ENCODE results near the gene HSDL1.
A peak's percentile ranks its signal among the peaks of the same experiment; 100 is the strongest.

Gene HSDL1

GRCh38 chr16:84107921-84108320, 37.1 kb downstream of the HSDL1 start:
- DNase-seq (ENCODE audit: low read depth in 2 of 2): no peak

GRCh38 chr16:84105948-84106740, 38.8 kb downstream of the HSDL1 start:
- no peak for DNase-seq (ENCODE audit: low read depth in 2 of 2)

GRCh38 chr16:84105301-84105815, 39.6 kb downstream of the HSDL1 start:
- DNase-seq (ENCODE audit: low read depth in 2 of 2): no peak

- DNase-seq (ENCODE audit: low read depth in 2 of 2): no peak
Observed at GRCh38 chr16:84104231-84104630, 40.7 kb downstream of the HSDL1 start.

- DNase-seq (ENCODE audit: low read depth in 2 of 2): no peak
Observed at GRCh38 chr16:84103678-84104077, 41.3 kb downstream of the HSDL1 start.

GRCh38 chr16:84098939-84099338, 46.0 kb downstream of the HSDL1 start:
- no peak for DNase-seq (ENCODE audit: low read depth in 2 of 2)

GRCh38 chr16:84096447-84097005, 48.5 kb downstream of the HSDL1 start:
- DNase-seq (ENCODE audit: low read depth in 2 of 2): no peak

- DNase-seq (ENCODE audit: low read depth in 2 of 2): no peak
Observed at GRCh38 chr16:84095466-84095865, 49.5 kb downstream of the HSDL1 start.

- no peak for DNase-seq (ENCODE audit: low read depth in 2 of 2)
Observed at GRCh38 chr16:84093879-84094270, 51.1 kb downstream of the HSDL1 start.

- DNase-seq (ENCODE audit: low read depth in 2 of 2): no peak
Observed at GRCh38 chr16:84093120-84093878, 51.7 kb downstream of the HSDL1 start.

- no peak for DNase-seq (ENCODE audit: low read depth in 2 of 2)
Observed at GRCh38 chr16:84091460-84091859, 53.5 kb downstream of the HSDL1 start.

- no peak for DNase-seq (ENCODE audit: low read depth in 2 of 2)
Observed at GRCh38 chr16:84090211-84090610, 54.8 kb downstream of the HSDL1 start.

GRCh38 chr16:84088695-84089395, 56.1 kb downstream of the HSDL1 start:
- DNase-seq (ENCODE audit: low read depth in 2 of 2): peak; percentile 46 to 58

- DNase-seq (ENCODE audit: low read depth in 2 of 2): no peak
Observed at GRCh38 chr16:84087466-84088151, 57.4 kb downstream of the HSDL1 start.

- DNase-seq (ENCODE audit: low read depth in 2 of 2): no peak
Observed at GRCh38 chr16:84087001-84087400, 58.0 kb downstream of the HSDL1 start.

GRCh38 chr16:84086341-84086740, 58.6 kb downstream of the HSDL1 start:
- DNase-seq (ENCODE audit: low read depth in 2 of 2): no peak

GRCh38 chr16:84085773-84086172, 59.2 kb downstream of the HSDL1 start:
- no peak for DNase-seq (ENCODE audit: low read depth in 2 of 2)

- no peak for DNase-seq (ENCODE audit: low read depth in 2 of 2)
Observed at GRCh38 chr16:84085271-84085667, 59.7 kb downstream of the HSDL1 start.

GRCh38 chr16:84084570-84085270, 60.3 kb downstream of the HSDL1 start:
- DNase-seq (ENCODE audit: low read depth in 2 of 2): peak; percentile 38 to 51

GRCh38 chr16:84082835-84083569, 62.0 kb downstream of the HSDL1 start:
- no peak for DNase-seq (ENCODE audit: low read depth in 2 of 2)

Data from stimulated activated CD8-positive, alpha-beta memory T cell treated with anti-CD3 and anti-CD28 coated beads, Interleukin-15, amount 100 ng/mL, for 48 hours (primary cell).